Transverse colon (tissue), 4 donors: Measurements from ENCODE around the gene UBR3.

ENCODE experiments used
- EP300 ChIP-seq: sonication (generic); formaldehyde crosslinking; IDR thresholded peaks from one replicate; pipeline ENCODE4 v1.6.1; 2017; ENCODE audit warnings: antibody characterized with exemption, low read depth
- POLR2A ChIP-seq: fragments of 450-650 bp; IDR thresholded peaks from one replicate; pipeline ENCODE4 v1.6.1; 2016; ENCODE audit warnings: antibody characterized with exemption, mild to moderate bottlenecking, moderate library complexity
- POLR2AphosphoS5 ChIP-seq, 3 donors: sonication (generic); formaldehyde crosslinking; IDR thresholded peaks; one replicate each; pipeline ENCODE4 v1.6.1; 2016; ENCODE audit warnings: antibody characterized with exemption in 3 of 3
- TF ChIP-seq, protein P1 (sequence below), 5 experiments: fragments of 200-600 bp in 3 of 5; fragments of 450-650 bp in 2 of 5; sonication (generic) in 3 of 5; IDR thresholded peaks; 1 replicate in 2 of 5; 2 replicates in 3 of 5; pipeline ENCODE4 v1.5.1; 2016 to 2017; ENCODE audit warnings: antibody characterized with exemption in 5 of 5, inconsistent platforms in 3 of 5, mild to moderate bottlenecking in 2 of 5, moderate library complexity in 1 of 5

- TF ChIP-seq, protein P1, sequence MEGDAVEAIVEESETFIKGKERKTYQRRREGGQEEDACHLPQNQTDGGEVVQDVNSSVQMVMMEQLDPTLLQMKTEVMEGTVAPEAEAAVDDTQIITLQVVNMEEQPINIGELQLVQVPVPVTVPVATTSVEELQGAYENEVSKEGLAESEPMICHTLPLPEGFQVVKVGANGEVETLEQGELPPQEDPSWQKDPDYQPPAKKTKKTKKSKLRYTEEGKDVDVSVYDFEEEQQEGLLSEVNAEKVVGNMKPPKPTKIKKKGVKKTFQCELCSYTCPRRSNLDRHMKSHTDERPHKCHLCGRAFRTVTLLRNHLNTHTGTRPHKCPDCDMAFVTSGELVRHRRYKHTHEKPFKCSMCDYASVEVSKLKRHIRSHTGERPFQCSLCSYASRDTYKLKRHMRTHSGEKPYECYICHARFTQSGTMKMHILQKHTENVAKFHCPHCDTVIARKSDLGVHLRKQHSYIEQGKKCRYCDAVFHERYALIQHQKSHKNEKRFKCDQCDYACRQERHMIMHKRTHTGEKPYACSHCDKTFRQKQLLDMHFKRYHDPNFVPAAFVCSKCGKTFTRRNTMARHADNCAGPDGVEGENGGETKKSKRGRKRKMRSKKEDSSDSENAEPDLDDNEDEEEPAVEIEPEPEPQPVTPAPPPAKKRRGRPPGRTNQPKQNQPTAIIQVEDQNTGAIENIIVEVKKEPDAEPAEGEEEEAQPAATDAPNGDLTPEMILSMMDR (IDR thresholded peaks at IDR 0.05) = no peak
- no peak for TF ChIP-seq POLR2A
- TF ChIP-seq EP300 = no peak
- no peak for TF ChIP-seq POLR2AphosphoS5 (IDR thresholded peaks at IDR 0.05)
Measured at GRCh38 chr2:169997140-169997887, 170.1 kb downstream of the UBR3 start.
